Stimulated activated naive B cell treated with anti-CD40 and anti-IgM and Interleukin-4, amounts not matched to agents 10 μg/mL and 1 μg/mL and 100 μg/mL, for 72 hours (primary cell): ENCODE data around the gene MFSD2A.

Source experiments
- ATAC-seq, 2 donors: fragments of 150-1000 bp; cut with Tn5 transposase; replicated peaks; 2 replicates each; pipeline ENCODE4 v1.10.0; 2021; ENCODE audit warnings: moderate library complexity in 1 of 2
- DNase-seq: peaks from one replicate; pipeline ENCODE4 v3.0.0; 2021
- H3K27ac Mint-ChIP-seq: one replicate; pipeline ENCODE4 v1.8.0; 2022; ENCODE audit warnings: mild to moderate bottlenecking, mixed read lengths
- H3K27me3 Mint-ChIP-seq, 2 donors: one replicate each; pipeline ENCODE4 v1.8.0; 2022; ENCODE audit warnings: mixed read lengths in 2 of 2
- H3K36me3 Mint-ChIP-seq, 2 donors: one replicate each; pipeline ENCODE4 v1.8.0; 2022; ENCODE audit warnings: mixed read lengths in 2 of 2, mild to moderate bottlenecking in 1 of 2
- H3K4me1 Mint-ChIP-seq, 2 donors: one replicate each; pipeline ENCODE4 v1.8.0; 2022; ENCODE audit warnings: mixed read lengths in 2 of 2, mild to moderate bottlenecking in 1 of 2
- H3K4me3 Mint-ChIP-seq, 2 donors: one replicate each; pipeline ENCODE4 v1.8.0; 2022; ENCODE audit warnings: mild to moderate bottlenecking in 2 of 2, mixed read lengths in 2 of 2, moderate library complexity in 1 of 2
- H3K9me3 Mint-ChIP-seq, 2 donors: one replicate each; pipeline ENCODE4 v1.8.0; 2022; ENCODE audit warnings: mixed read lengths in 2 of 2, mild to moderate bottlenecking in 1 of 2

The MFSD2A gene

DNA sequence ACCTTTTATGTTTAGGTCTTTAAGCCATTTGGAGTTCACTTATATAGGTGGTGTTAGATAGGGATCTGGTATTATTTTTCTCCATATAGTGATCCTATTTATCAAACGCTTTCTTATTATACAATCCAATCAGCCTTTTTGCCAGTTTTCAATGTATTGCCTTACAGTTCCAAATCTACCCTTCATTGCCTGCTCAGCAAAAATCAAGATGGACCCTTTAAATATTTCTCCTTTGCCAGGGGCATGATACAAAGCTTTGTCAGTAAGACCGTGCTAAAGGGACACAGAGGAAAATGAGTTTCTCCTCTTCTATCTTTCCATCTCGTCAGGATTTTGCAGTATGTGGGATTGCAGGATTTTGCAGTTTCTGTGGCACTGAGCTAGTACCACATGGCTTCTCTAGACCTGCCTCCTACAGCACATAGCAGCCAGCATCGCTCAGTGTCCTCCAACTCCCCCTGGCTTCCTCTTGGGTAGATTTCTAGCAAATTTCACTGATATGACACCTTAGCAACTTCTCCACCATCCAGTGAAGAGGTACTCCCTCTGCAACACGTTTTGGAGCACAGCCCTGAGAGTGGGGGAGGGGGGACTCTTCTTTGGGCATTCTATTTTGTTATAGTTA, 63.1 kb downstream of the MFSD2A start:
- H3K4me1 Mint-ChIP-seq = peaks cover 4 to 15% of the 10 kb centered on the region in 2 donors
- H3K36me3 Mint-ChIP-seq = no peaks in the 10 kb centered on the region
- H3K4me3 Mint-ChIP-seq = no peak overlapping the region
- DNase-seq (no peak), ATAC-seq (no peak)
- H3K27ac Mint-ChIP-seq = no peak overlapping the region
- peaks cover 0 to 3% of the 10 kb centered on the region in 2 donors for H3K9me3 Mint-ChIP-seq
- H3K27me3 Mint-ChIP-seq = no peaks in the 10 kb centered on the region
